ENCODE data around the gene CPAMD8. TPM values are rescaled to one million over a fixed set of nuclear protein-coding genes. Genes with fewer than 3 reads are reported as not detected.

The CPAMD8 gene
- total RNA-seq, 1 experiment from 2014 or later, result 0.20 TPM

DNA sequence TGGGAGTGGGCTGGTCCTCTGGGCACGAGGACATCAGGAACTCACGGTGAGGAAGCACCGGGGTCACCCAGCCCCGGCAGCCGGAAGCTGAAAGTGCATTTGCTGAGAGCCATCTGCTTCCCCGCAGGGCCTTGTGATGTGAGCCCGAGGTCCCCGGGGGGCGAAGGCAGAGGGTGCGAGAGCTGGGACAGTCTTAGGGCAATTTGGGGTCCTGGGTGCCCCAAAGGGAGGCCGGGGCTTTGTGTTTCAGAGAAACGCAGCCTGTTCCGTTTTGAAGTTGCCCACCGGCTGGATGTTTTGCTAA lies 133.0 kb downstream of the CPAMD8 start:
- no peaks in the 10 kb centered on the region for H3K36me3 ChIP-seq (ENCODE audit: control insufficient read depth in 1 of 2, insufficient read depth in 2 of 2, low read length in 2 of 2)
- no TSS peak for BruUV-seq (replicated peaks)
- H3K9me3 ChIP-seq (ENCODE audit: control insufficient read depth in 1 of 2, insufficient read depth in 1 of 2, low read depth in 1 of 2, low read length in 2 of 2), result no peaks in the 10 kb centered on the region
- H4K20me1 ChIP-seq (ENCODE audit: insufficient read depth), result no peaks in the 10 kb centered on the region
- no peak for TF ChIP-seq POLR2A (IDR thresholded peaks at IDR 0.05; ENCODE audit: borderline replicate concordance, extremely low read depth, insufficient read depth, insufficient read length)
- H3K4me3 ChIP-seq (replicated peaks in 1 of 2; ENCODE audit: low read depth in 1 of 2, low read length in 2 of 2), result no peak overlapping the region
- DNase-seq (ENCODE audit: low read depth, low spot score), result no peak
- POLR2A ChIA-PET, result no interaction called here
- H3K27ac ChIP-seq (ENCODE audit: low read depth, low read length), result no peak overlapping the region
- CTCF ChIA-PET, result no interaction called here
- no peak for ATAC-seq
- H3K79me2 ChIP-seq (ENCODE audit: insufficient read depth, low read length), result no peaks in the 10 kb centered on the region
- no peak overlapping the region for H3K4me2 ChIP-seq (ENCODE audit: low read length)
- no peaks in the 10 kb centered on the region for H3K27me3 ChIP-seq (ENCODE audit: insufficient read depth, low read length)
- H3K9ac ChIP-seq (ENCODE audit: low read length), result no peak overlapping the region
- H3K9me2 ChIP-seq (ENCODE audit: insufficient read depth), result no peaks in the 10 kb centered on the region
- RAD21 ChIA-PET (ENCODE audit: low non-redundant PET in 1 of 2, low total read pairs in 2 of 2, uncharacterized antibody in 2 of 2, unreplicated experiment in 2 of 2), result no interaction called here
- H3K4me1 ChIP-seq (ENCODE audit: control insufficient read depth in 1 of 2, insufficient read depth in 2 of 2, low read length in 2 of 2), result peaks cover 2 to 4% of the 10 kb centered on the region in 2 experiments; a peak in 2 of 4 replicates
- H2AFZ ChIP-seq (ENCODE audit: low read depth, low read length, poor library complexity, severe bottlenecking), result no peak overlapping the region
- intact Hi-C loops (cut with micrococcal nuclease), result no loop called here

DNA sequence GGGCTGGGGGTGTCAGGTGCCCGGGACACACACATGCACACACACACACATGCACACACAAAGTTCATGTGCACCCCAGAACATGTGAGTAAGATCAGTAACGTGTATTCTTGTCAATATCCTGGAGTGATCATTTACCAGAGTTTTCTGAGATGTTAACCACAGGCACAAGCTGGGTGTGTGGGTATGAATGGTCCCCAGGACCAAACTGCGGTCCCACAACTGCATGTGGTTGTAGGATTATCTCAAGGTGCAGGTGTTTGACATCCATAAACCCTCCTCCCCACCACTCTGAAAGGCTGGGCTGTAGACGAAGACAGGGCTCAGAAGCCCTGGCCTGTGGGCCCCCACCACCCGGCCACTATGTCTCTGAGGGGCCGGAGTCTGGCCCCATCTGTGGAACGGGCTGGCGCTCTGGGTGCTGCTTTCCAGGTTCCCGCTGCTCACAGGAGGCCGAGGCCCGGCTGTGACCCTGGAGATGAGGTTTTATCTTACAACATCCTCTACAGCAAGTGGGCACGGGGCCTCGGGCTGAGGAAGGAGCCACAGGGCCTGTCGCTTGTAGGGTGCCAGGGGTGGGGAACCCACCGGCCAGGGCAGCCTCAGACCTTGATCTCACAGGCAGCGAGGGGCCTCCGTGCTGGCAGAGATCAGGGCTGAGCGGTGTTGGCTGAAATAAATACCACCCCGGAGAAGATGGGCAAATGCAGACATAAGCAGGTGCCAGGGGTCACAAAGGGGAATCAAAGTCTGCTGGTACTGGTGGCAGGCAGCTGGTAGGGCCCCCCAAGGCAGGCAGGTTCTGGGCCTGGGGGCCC lies 133.5 kb downstream of the CPAMD8 start:
- BruUV-seq (replicated peaks), result no TSS peak
- peaks cover 2 to 4% of the 10 kb centered on the region in 2 experiments; a peak in 2 of 4 replicates for H3K4me1 ChIP-seq (ENCODE audit: control insufficient read depth in 1 of 2, insufficient read depth in 2 of 2, low read length in 2 of 2)
- POLR2A ChIA-PET, result no interaction called here

More for the DNA sequence above, 133.5 kb downstream of the CPAMD8 start:
- RAD21 ChIA-PET (ENCODE audit: low non-redundant PET in 1 of 2, low total read pairs in 2 of 2, uncharacterized antibody in 2 of 2, unreplicated experiment in 2 of 2), result no interaction called here
- CTCF ChIA-PET, result no interaction called here
- Histone ChIP-seq H3K36me3 (ENCODE audit: control insufficient read depth in 1 of 2, insufficient read depth in 2 of 2, low read length in 2 of 2) (no peaks in the 10 kb centered on the region), H3K27me3 (ENCODE audit: insufficient read depth, low read length) (no peaks in the 10 kb centered on the region), H3K79me2 (ENCODE audit: insufficient read depth, low read length) (no peaks in the 10 kb centered on the region), H3K9me2 (ENCODE audit: insufficient read depth) (no peaks in the 10 kb centered on the region), H4K20me1 (ENCODE audit: insufficient read depth) (no peaks in the 10 kb centered on the region), H3K4me3 (replicated peaks in 1 of 2; ENCODE audit: low read depth in 1 of 2, low read length in 2 of 2) (no peak overlapping the region), H3K9ac (ENCODE audit: low read length) (no peak overlapping the region), H2AFZ (ENCODE audit: low read depth, low read length, poor library complexity, severe bottlenecking) (no peak overlapping the region), H3K9me3 (ENCODE audit: control insufficient read depth in 1 of 2, insufficient read depth in 1 of 2, low read depth in 1 of 2, low read length in 2 of 2) (no peaks in the 10 kb centered on the region), H3K4me2 (ENCODE audit: low read length) (no peak overlapping the region), H3K27ac (ENCODE audit: low read depth, low read length) (no peak overlapping the region)
- no peak for ATAC-seq
- TF ChIP-seq CBX3 (IDR thresholded peaks at IDR 0.05; ENCODE audit: low read depth) (no peak), JUND (IDR thresholded peaks at IDR 0.05) (no peak), EZH2phosphoT487 (IDR thresholded peaks at IDR 0.05; ENCODE audit: borderline replicate concordance) (no peak), POLR2AphosphoS5 (IDR thresholded peaks at IDR 0.05; ENCODE audit: low read depth, low read length) (no peak), EGR1 (IDR thresholded peaks at IDR 0.05; ENCODE audit: low read depth) (no peak), FOSL1 (IDR thresholded peaks at IDR 0.05; ENCODE audit: low read depth) (no peak)
- TF ChIP-seq, protein P1, sequence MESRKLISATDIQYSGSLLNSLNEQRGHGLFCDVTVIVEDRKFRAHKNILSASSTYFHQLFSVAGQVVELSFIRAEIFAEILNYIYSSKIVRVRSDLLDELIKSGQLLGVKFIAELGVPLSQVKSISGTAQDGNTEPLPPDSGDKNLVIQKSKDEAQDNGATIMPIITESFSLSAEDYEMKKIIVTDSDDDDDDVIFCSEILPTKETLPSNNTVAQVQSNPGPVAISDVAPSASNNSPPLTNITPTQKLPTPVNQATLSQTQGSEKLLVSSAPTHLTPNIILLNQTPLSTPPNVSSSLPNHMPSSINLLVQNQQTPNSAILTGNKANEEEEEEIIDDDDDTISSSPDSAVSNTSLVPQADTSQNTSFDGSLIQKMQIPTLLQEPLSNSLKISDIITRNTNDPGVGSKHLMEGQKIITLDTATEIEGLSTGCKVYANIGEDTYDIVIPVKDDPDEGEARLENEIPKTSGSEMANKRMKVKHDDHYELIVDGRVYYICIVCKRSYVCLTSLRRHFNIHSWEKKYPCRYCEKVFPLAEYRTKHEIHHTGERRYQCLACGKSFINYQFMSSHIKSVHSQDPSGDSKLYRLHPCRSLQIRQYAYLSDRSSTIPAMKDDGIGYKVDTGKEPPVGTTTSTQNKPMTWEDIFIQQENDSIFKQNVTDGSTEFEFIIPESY (IDR thresholded peaks at IDR 0.05; ENCODE audit: extremely low read depth, insufficient replicate concordance, low read length), result no peak
- no peak for DNase-seq (ENCODE audit: low read depth, low spot score)
- intact Hi-C loops (cut with micrococcal nuclease), result no loop called here
